HG02588 (cell line): ENCODE measurements around the gene ADA.

Source experiments
- ATAC-seq: cut with Tn5 transposase; IDR thresholded peaks from one replicate; pipeline ENCODE4 v1.9.1; 2021; ENCODE audit warnings: mild to moderate bottlenecking, moderate library complexity; ENCODE audit not compliant: unreplicated experiment

Gene ADA

GRCh38 chr20:44646023-44646640 is 5.4 kb downstream of the ADA start:
- ATAC-seq = peak; percentile 29

DNA sequence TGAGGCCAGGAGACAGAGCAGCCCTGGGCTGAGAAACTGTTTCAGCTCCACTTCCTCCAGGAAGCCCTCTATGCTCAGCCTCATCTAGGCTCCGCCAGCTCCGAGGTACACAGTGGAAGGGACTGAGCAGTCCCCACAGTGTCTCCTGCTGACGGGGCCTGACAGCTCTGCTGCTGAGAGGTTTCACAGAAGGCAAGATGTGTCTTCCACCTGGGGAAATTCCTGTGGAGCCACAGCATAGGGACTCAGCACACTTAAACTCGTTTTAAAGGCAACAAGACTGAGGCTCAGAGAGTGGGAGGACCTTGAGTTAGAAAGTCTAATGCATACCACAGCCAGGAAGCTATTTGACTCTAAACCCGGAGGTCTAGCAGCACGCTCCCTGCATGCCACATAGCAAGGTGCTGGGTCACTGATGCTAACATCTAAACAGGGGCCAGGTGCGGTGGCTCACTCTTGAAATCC is 6.8 kb downstream of the ADA start:
- no peak for ATAC-seq

DNA sequence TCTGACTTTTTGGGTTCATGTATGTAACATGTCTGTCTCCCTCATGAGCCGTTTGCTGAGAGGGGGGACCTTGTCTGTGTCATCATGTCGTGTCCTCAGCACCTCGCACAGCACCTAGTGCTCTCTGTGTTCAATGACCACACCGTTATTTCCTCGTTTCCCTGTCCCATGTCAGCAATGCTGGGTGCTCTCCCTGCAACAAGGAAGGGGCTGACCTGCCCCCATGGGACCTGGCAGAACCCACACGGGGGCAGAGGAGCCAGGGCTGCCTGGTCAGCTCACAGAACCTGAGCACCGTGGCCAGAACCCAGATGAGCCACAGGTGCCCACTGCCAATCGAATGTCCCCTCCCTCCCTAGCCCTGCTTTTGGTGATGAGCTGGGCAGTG is 7.3 kb downstream of the ADA start:
- no peak for ATAC-seq

- ATAC-seq = no peak
Measured at GRCh38 chr20:44643596-44644229, 7.8 kb downstream of the ADA start.

DNA sequence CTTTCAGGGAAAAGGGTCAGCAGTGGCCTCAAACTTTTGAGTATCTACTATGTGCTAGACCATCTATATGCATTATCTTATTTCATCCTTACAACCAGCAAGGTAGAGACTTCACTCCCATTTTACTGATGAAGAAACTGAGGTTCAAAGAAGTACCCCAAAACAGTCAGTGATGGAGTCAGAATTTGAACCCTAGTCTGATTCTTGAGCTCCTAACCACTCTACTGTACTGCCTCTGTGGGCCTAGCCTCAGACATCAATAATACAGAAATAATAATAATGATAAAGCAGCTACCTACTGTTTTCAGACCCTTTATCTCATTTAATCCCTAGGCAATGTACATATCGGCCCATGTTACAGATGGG is 8.4 kb downstream of the ADA start:
- no peak for ATAC-seq

DNA sequence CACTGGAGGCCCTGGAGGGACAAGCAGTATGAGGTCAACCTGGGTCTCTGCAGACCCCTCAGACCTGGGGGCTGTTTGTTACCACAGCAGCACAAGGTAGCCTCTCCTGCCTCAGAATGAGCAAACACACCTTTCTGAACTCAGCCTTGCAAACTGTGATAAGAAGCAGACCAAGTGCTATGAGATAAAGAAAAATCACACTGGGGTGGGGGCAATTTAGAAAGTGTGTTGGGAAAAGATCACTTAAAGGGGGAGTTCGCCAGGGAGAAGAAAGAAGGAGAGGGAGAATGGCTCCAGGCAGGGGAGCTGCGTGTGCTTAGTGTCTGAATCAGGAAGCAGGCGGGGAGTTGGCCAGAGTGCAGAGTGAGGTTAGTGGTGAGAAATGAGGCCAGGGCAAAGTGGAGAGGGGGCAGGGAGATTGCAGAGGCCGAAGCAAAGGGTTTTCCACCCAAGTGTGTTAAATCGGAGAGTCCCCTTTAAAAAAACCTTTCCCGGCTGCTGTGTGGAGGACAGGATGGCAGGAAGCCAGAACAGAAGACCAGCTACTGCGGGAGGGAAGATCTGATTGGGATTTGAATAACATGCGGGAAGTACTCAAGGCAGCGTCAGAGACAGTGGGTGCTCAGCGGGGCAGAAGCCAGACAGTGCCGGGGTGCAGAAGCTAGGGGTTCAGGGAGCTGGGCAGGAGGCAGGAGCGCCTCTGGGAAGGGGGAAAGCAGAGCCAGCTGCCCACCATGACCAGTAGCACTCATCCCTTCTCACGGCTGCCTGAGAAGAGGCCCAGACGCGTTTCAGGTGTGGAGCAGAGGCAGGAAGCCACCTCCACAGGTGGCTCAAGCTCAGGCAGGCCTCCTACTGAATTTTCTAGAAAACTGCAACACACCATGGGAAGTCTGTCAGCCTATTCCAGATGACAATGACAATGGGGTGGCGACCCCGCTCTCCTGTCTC is 9.0 kb downstream of the ADA start:
- ATAC-seq = no peak

DNA sequence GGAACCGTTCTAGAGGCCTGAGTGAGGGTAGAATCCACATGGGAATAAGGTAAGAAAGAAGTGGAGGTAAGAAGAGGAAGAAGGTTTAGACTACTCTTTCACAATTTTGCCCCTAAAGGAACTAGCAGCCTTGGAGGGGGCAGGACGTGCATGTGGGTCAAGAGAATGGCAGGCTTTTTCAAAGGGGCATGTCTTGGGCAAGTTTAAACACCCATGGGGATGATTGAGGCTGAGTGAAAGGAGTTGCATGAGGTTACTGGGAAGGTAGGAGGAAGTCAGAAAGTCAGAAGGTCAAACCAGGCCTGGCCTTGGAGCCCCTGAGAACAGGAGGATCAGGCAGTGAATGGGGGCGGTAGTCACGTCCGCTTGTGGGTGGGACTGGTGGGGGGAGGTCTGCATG is 10.2 kb downstream of the ADA start:
- ATAC-seq = no peak

- ATAC-seq = no peak
Measured at GRCh38 chr20:44640522-44640921, 11.0 kb downstream of the ADA start.

DNA sequence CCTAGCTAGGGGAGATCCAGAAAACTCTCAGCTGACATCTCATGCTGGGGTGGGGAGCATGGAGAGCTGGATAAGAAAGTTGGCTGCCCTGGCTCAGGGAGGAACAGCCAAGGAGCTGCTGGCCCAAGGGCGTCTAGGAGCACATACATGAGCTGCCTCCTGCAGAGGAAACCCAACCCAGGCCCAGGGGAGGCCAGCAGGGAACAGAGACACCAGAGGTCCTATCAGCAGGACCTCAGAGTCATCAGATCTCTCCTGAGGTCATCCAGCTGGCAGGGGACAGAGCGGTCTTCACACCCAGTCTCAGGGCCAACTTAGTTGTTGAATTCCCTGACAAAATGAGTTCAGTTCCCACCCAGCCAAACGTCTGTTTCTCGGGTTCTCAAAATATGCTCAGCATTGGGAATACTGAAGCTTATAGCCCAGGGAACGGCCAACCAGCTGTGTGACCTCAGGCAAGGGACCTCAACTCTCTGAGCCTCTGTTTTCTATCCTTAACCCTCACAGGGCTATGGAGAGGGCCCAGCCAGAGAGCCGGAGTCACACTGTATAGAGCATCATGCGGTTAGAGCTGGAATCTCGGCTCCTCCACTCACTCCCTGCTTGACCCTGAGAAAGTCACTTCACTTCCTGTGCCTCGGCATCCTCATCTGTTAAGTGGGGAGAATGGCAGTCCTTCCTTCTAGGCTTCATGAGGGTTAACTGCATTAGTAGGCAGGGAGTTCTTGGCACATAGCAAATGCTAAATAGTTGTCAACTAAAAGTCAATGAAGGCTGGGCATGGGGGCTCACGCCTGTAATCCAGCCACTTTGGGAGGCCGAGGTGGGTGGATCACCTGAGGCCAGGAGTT is 13.8 kb downstream of the ADA start:
- ATAC-seq = no peak

- no peak for ATAC-seq
Measured at GRCh38 chr20:44637042-44637441, 14.5 kb downstream of the ADA start.

DNA sequence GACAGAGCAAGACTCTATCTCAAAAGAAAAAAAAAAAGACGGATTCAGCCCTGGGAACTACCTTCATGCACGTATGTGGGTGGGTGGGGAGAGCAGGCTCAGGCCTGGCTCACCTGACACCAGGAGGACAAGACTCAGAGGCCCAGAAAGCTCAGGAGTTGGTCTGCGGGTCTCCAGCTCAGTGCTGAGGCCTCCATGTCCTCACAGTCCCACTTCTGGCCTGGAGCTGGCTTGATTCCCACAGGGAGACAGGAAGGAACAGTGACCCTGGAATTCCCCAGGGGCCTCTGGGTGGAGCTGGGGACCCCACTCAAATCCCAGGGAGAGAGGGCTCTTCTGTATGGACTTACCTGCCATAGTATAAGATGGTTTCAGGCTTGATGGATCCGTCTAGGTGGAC is 15.6 kb downstream of the ADA start:
- ATAC-seq = no peak

DNA sequence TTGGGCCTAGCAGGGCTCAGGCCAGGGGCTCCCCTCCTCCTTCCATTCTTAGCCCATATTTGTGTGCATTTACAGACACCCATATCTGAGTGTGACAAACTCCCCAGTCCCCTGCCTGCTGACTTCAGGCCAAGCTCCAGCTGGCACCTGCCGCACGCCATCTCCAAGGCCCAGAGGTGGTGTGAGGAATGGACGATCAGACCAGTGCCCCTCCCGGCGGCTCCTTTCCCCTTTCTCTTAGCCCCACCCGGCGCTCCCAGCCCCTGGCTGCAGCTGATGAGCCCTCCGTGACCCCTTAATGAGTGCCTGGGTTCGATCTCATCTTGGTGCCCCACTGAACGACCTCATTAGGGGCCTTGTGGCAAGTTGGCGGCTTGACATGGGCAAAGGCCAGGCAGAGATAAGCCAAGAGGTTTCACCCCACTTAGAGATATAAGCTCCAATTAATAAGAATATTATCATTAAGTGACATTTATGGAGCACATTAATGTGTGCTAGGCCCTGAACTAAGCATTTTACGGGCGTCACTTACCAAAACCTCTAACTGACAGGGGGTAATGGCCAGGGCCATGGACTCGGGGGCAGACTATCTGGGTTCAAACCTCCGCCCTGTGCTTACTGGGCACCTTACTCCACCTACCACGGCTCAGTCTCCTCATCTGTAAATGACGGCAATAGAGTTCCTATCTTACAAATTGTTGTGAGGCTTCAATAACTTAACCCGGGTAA is 17.5 kb downstream of the ADA start:
- no peak for ATAC-seq

- ATAC-seq = no peak
Measured at GRCh38 chr20:44633187-44633810, 18.2 kb downstream of the ADA start.

DNA sequence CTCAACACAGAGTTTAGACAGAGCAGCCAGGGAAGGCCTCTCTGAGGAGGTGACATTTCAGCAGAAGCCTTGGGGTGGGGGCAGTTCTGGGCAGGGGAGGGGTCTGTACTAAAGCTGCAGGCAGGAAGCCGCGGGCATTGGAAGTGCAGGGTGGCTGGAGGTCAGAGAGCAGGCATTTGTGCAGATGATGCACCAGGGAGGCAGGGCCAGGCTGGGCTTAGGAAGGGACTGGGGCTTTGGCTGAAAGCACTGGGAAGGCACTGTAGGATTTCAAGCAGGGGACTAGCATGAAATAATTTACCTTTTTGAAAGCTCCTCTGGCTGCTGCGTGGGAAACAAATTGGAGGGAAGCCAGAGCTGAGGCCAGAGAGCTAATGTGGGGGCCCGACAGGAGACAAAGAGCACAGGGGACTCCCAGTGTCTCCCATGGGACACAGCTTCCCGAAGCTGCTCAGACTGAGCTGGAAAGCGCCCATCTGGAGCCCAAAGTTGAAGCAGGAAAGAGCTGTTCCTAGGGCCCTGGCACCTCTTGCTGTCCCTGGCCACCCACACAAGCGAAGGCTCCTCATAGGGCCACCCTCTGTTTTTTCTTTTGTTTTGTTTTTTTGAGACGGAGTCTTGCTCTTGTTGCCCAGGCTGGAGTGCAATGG is 19.3 kb downstream of the ADA start:
- no peak for ATAC-seq

DNA sequence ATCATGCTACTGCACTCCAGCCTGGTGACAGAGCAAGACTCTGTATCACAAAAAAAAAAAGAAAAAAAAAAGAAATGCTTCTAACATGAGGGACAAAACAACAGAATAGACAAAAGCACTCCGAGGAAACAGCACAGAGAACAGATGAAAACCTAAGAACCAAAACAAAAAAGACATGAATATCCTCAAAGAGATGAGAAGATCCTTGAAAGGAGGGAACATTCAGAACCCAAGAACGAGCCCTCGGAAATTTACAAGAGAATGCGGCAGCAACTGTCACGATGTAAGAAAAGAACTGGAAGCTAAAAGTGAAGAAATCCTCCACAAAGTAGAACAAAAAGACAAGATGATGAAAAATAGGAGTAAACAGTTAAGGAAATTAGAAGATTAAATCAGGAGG is 21.2 kb downstream of the ADA start:
- no peak for ATAC-seq

GRCh38 chr20:44629542-44629941 is 22.0 kb downstream of the ADA start:
- ATAC-seq = no peak

GRCh38 chr20:44629017-44629385 is 22.5 kb downstream of the ADA start:
- ATAC-seq = no peak

DNA sequence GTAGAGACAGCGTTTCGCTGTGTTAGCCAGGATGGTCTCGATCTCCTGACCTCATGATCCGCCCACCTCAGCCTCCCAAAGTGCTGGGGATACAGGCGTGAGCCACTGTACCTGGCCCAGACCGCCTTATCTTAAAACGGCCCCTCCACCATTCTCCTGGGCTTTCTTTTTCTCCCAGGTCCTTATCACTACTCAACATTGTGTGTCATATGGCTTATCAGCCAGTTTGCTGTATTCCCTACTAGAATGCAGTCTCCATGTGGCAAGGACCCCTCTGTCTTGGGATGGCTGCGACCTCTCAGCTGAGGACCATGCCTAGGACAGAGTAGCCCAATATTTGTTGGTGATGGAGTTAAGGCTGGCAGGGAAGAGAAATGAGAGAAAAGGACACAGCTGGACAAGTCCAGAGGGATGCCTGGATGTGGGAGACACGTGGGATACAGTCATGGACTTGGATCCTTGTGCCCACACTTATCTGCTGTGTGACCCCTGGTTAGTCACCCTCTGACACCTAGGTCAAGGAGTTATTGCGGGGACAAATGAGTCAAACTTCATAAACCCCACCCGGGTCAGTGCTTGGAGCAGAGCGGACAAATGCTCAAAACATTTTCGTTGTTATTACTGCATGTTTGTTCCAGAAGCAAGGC is 24.0 kb downstream of the ADA start:
- ATAC-seq = no peak

- ATAC-seq = no peak
Measured at GRCh38 chr20:44626278-44626677, 25.2 kb downstream of the ADA start.
